Activated naive CD4-positive, alpha-beta T cell (primary cell): ENCODE results near the gene EPB41L5.
A peak's percentile ranks its signal among the peaks of the same experiment; 100 is the strongest.
"Not testable (repeated sequence)": the region's sequence is repeated elsewhere in the genome, so short reads cannot be mapped to it uniquely, and the experiment has no call there.

ENCODE experiments used
- DNase-seq, 4 experiments: peaks; one replicate each; lab custom pipeline; 2025; lab: John Stamatoyannopoulos, UW

Gene EPB41L5

GRCh38 chr2:120141300-120142069, 128.6 kb downstream of the EPB41L5 start:
- no peak for DNase-seq

- no peak for DNase-seq
Measured at GRCh38 chr2:120142528-120143219, 129.8 kb downstream of the EPB41L5 start.

GRCh38 chr2:120148229-120148628, 135.4 kb downstream of the EPB41L5 start:
- DNase-seq: no peak

GRCh38 chr2:120148669-120149068, 135.8 kb downstream of the EPB41L5 start:
- DNase-seq: no peak

GRCh38 chr2:120149406-120149805, 136.5 kb downstream of the EPB41L5 start:
- DNase-seq: no peak

- no peak for DNase-seq
Measured at GRCh38 chr2:120150040-120150482, 137.2 kb downstream of the EPB41L5 start.

GRCh38 chr2:120155308-120155707, 142.4 kb downstream of the EPB41L5 start:
- DNase-seq: no peak

GRCh38 chr2:120158658-120159057, 145.8 kb downstream of the EPB41L5 start:
- DNase-seq: not testable (repeated sequence)

GRCh38 chr2:120161190-120161589, 148.3 kb downstream of the EPB41L5 start:
- DNase-seq: no peak

- no peak for DNase-seq
Measured at GRCh38 chr2:120162716-120163115, 149.8 kb downstream of the EPB41L5 start.

GRCh38 chr2:120167272-120167671, 154.4 kb downstream of the EPB41L5 start:
- no peak for DNase-seq

- no peak for DNase-seq
Measured at GRCh38 chr2:120169020-120169419, 156.1 kb downstream of the EPB41L5 start.

- no peak for DNase-seq
Measured at GRCh38 chr2:120174963-120175581, 162.2 kb downstream of the EPB41L5 start.

GRCh38 chr2:120176526-120176925, 163.6 kb downstream of the EPB41L5 start:
- DNase-seq: no peak

- peak; percentile 50 to 73 (median 62) for DNase-seq
Measured at GRCh38 chr2:120177001-120177621, 164.2 kb downstream of the EPB41L5 start.

- no peak for DNase-seq
Measured at GRCh38 chr2:120177973-120178372, 165.1 kb downstream of the EPB41L5 start.

GRCh38 chr2:120179396-120179795, 166.5 kb downstream of the EPB41L5 start:
- DNase-seq: no peak

- DNase-seq: no peak
Measured at GRCh38 chr2:120180066-120180465, 167.2 kb downstream of the EPB41L5 start.

- DNase-seq: no peak
Measured at GRCh38 chr2:120182019-120182560, 169.2 kb downstream of the EPB41L5 start.

- no peak for DNase-seq
Measured at GRCh38 chr2:120189189-120189588, 176.3 kb downstream of the EPB41L5 start.

- DNase-seq: no peak
Measured at GRCh38 chr2:120192280-120192679, 179.4 kb downstream of the EPB41L5 start.

- DNase-seq: no peak
Measured at GRCh38 chr2:120195553-120195952, 182.7 kb downstream of the EPB41L5 start.
